K562 (cell line): ENCODE results near the gene N4BP3. TPM values are rescaled to one million over a fixed set of nuclear protein-coding genes. Genes with fewer than 3 reads are reported as not detected.

Source experiments
- ARID1B ChIP-seq: fragments of 450-650 bp; IDR thresholded peaks from 2 replicates; pipeline ENCODE4 v1.6.1; 2016; ENCODE audit warnings: antibody characterized with exemption, mild to moderate bottlenecking, inconsistent platforms
- CBFA2T3 ChIP-seq: fragments of 450-650 bp; IDR thresholded peaks from 2 replicates; pipeline ENCODE4 v1.6.1; 2017
- CBX3 ChIP-seq, 2 experiments: IDR thresholded peaks; 1 replicate in 1 of 2; 2 replicates in 1 of 2; pipeline ENCODE4 v1.6.1; 2012; ENCODE audit warnings: inconsistent platforms in 2 of 2, low read length in 2 of 2, borderline replicate concordance in 1 of 2, control low read depth in 1 of 2
- CREBBP ChIP-seq: IDR thresholded peaks from one replicate; pipeline ENCODE4 v1.6.1; 2012; ENCODE audit warnings: low read depth, mild to moderate bottlenecking, control low read depth, inconsistent platforms, low read length
- DMBX1 ChIP-seq: fragments of 250-450 bp; sonication (Bioruptor Pico); IDR thresholded peaks from 2 replicates; pipeline ENCODE4 v1.8.0; 2022; ENCODE audit warnings: inconsistent platforms, mild to moderate bottlenecking, moderate library complexity, borderline replicate concordance
- E2F3 ChIP-seq: fragments of 250-450 bp; sonication (Bioruptor Pico); IDR thresholded peaks from 2 replicates; pipeline ENCODE4 v1.4.0; 2020; ENCODE audit warnings: mild to moderate bottlenecking
- GABPB1 ChIP-seq: sonication (generic); formaldehyde crosslinking; IDR thresholded peaks from 2 replicates; pipeline ENCODE4 v1.8.0; 2022; ENCODE audit warnings: mild to moderate bottlenecking, missing genetic modification reagents
- GTF2F1 ChIP-seq: IDR thresholded peaks from 2 replicates; pipeline ENCODE4 v1.6.1; 2011; ENCODE audit warnings: low read depth, low read length, improper control_type of control experiment
- JUN ChIP-seq, 2 experiments: sonication (generic) in 1 of 2; formaldehyde crosslinking in 1 of 2; IDR thresholded peaks; 2 replicates each; pipeline versions ENCODE4 v1.6.1 to v1.8.0; 2012 to 2022; ENCODE audit warnings: borderline replicate concordance in 2 of 2, mild to moderate bottlenecking in 2 of 2, improper control_type of control experiment in 1 of 2, low read depth in 1 of 2, low read length in 1 of 2, missing genetic modification reagents in 1 of 2
- MTA3 ChIP-seq: fragments of 450-650 bp; formaldehyde crosslinking; IDR thresholded peaks from 2 replicates; pipeline ENCODE4 v1.6.1; 2017; ENCODE audit warnings: mild to moderate bottlenecking, borderline replicate concordance
- RBM25 ChIP-seq: fragments of 200-400 bp; formaldehyde crosslinking; IDR thresholded peaks from 2 replicates; pipeline ENCODE4 v1.6.1; 2018; ENCODE audit warnings: low read length, low read depth, moderate library complexity; ENCODE audit not compliant: severe bottlenecking
- RNF2 ChIP-seq: sonication (generic); IDR thresholded peaks from 2 replicates; pipeline ENCODE4 v1.6.1; 2016
- XRCC5 ChIP-seq: fragments of 200-400 bp; formaldehyde crosslinking; IDR thresholded peaks from 2 replicates; pipeline ENCODE4 v1.6.1; 2017; ENCODE audit warnings: low read depth, mild to moderate bottlenecking, low read length
- ZFP91 ChIP-seq: sonication (generic); formaldehyde crosslinking; IDR thresholded peaks from 2 replicates; pipeline ENCODE4 v1.8.0; 2022; ENCODE audit warnings: mild to moderate bottlenecking, missing genetic modification reagents
- ZNF398 ChIP-seq: fragments of 250-450 bp; sonication (Bioruptor Pico); IDR thresholded peaks from 2 replicates; pipeline ENCODE4 v1.8.0; 2021; ENCODE audit warnings: moderate library complexity, mild to moderate bottlenecking, inconsistent platforms
- ZNF586 ChIP-seq: fragments of 450-650 bp; formaldehyde crosslinking; conservative IDR thresholded peaks from 2 replicates; pipeline ENCODE4 v1.4.0; 2020; ENCODE audit warnings: mild to moderate bottlenecking, moderate library complexity
- ZNF609 ChIP-seq: sonication (generic); formaldehyde crosslinking; IDR thresholded peaks from 2 replicates; pipeline ENCODE4 v1.8.1; 2023; ENCODE audit warnings: missing genetic modification reagents, mild to moderate bottlenecking, borderline replicate concordance
- polyA plus RNA-seq, 8 experiments: library from polyadenylated mRNA; depleted of rRNA in 4 of 8; stranded (reverse) in 5 of 8; unstranded in 3 of 8; fragments of >200 nt; fragmentation: Nextera tagmentation in 2 of 8; fragmentation: Illumina TruSeq in 1 of 8; extraction: Ambion mirVana in 2 of 8; extraction: Trizol in 1 of 8; gene quantifications; 2 replicates each; pipeline versions ENCODE4 v1.2.1 to v1.2.3, GENCODE V29; 2011 to 2014; ENCODE audit warnings: inconsistent platforms in 1 of 8, missing spikeins in 1 of 8
- total RNA-seq, 7 experiments: library from RNA; depleted of rRNA in 6 of 7; stranded (reverse); fragments of >200 nt in 6 of 7; fragmentation: Illumina TruSeq in 2 of 7; extraction: Trizol in 2 of 7; gene quantifications; 2 replicates each; pipeline versions ENCODE4 v1.2.1 to v1.2.3, GENCODE V29; 2011 to 2021; ENCODE audit warnings: low replicate concordance in 1 of 7

The N4BP3 gene
- total and polyA plus RNA-seq, 9 of the 15 experiments (the other 6 are each of a cell fraction or from before 2014, with no cell fraction given) = 0.06 to 7.0 (median 2.4) TPM

GRCh38 chr5:178130576-178131445 lies 17.5 kb downstream of the N4BP3 start, which contains the start of gene RMND5B (continued):
- TF ChIP-seq CBX3 (IDR thresholded peaks at IDR 0.05; ENCODE audit: borderline replicate concordance in 1 of 2, low read length in 2 of 2) = 0 out of 3 replicates have a peak, but pooled peaks of 1 of the 2 experiments have one; percentile 41
- no peak for TF ChIP-seq ARID1B
- no peak for TF ChIP-seq RNF2
- TF ChIP-seq GABPB1 (CRISPR knock-in tag) = peak; percentile 77
- TF ChIP-seq RBM25 = peak; percentile 66
- peak; percentile 69 for TF ChIP-seq MTA3
- no peak for TF ChIP-seq ZNF586 (CRISPR knock-in tag)
- no peak for TF ChIP-seq ZNF609
- no peak for TF ChIP-seq ZNF398 (CRISPR knock-in tag)
- no peak for TF ChIP-seq CREBBP
- no peak for TF ChIP-seq ZFP91 (CRISPR knock-in tag)
- no peak for TF ChIP-seq GTF2F1
- no peak for TF ChIP-seq XRCC5
- TF ChIP-seq JUN (IDR thresholded peaks at IDR 0.05; ENCODE audit: borderline replicate concordance, low read depth, low read length) = peak; percentile 45; the same call in 1 of the 2 replicates
- no peak for TF ChIP-seq JUN (CRISPR knock-in tag; IDR thresholded peaks at IDR 0.05; ENCODE audit: borderline replicate concordance)
- TF ChIP-seq E2F3 (CRISPR knock-in tag) = peak; percentile 80
- 0 out of 2 replicates have a peak, but pooled peaks have one; percentile 25 for TF ChIP-seq DMBX1
- no peak for TF ChIP-seq CBFA2T3
